HG03457 (cell line): ENCODE measurements around the gene HECW1.
"Not testable (repeated sequence)": the region's sequence is repeated elsewhere in the genome, so short reads cannot be mapped to it uniquely, and the experiment has no call there.

Experiments
- ATAC-seq: cut with Tn5 transposase; IDR thresholded peaks from one replicate; pipeline ENCODE4 v1.9.1; 2021; ENCODE audit warnings: moderate number of reproducible peaks; ENCODE audit not compliant: unreplicated experiment

The HECW1 gene

DNA sequence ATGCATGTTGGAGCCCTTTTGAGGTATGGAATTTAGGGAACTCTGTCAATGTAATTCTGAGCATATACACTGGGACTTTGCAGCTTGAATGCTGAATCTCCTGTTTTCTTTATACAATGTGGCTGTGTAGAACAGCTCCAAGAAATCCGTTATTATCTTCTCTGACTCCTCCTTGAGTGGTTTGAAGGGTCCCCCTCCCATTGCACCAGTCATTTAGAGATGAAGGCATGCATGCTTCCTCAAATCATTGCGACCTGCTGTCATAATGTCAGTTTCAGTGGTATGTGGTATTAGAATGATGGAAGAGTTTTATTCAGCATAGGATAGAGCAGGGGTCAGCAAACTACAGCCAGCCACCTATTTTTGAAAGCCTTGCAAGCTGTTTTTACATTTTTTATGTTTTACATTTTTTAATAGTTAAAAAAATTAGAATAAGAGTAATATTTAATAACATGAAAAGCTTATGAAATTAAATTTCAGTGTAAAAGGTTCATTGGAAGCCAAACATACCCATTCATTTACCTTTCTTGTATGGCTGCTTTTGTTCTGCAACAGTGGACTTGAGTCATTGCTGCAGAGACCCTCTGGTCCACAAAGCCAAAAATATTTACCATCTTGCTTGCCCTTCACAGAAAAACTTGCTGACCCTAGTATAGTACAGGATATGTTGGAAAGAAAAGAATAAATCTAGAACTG, 478.6 kb downstream of the HECW1 start:
- peak; percentile 60 for ATAC-seq

DNA sequence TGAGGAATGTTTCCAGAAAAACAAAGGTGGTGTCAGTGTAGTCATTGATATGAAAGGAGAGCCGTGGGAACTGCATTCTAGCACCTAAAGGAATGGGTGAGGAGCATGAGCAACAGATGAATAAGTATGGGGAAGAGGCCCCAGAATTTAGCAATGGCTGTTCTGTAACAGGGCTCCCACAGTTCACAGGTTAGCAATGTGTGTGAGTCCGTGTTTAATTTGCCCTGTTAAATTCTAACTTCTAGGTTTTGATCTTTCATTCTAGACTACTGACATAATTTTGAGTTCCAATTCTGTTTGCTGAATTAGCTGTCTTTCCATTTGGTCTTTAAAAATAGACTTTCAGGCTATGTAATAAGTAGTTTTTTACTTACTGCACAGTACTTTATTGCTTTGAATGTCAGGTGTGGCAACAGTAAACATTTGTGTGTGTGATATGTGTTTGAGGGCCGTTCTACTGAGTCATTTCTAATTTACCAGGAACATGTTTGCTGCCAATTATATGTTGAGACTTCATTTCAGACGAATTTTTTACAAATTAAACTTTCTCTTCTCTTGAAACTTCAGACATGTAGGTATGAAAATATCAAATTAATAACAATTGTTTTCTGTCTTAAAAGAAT, 479.2 kb downstream of the HECW1 start:
- ATAC-seq, result no peak

DNA sequence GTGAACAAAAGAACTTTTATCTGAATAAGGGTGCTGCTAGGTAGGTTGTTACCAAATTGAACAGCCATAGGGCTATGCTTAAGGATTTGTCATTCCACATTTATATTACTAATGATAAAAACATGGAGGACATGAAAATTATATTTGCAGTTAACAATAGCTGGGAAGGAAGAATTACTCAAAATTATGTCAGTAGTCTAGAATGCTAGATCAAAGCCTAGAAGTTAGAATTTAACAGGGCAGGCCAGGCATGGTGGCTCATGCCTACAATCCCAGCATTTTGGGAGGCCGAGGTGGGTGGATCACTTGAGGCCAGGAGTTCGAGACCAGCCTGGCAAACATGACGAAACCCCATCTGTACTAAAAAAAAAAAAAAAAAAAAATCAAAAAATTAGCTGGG, 479.9 kb downstream of the HECW1 start:
- no peak for ATAC-seq

DNA sequence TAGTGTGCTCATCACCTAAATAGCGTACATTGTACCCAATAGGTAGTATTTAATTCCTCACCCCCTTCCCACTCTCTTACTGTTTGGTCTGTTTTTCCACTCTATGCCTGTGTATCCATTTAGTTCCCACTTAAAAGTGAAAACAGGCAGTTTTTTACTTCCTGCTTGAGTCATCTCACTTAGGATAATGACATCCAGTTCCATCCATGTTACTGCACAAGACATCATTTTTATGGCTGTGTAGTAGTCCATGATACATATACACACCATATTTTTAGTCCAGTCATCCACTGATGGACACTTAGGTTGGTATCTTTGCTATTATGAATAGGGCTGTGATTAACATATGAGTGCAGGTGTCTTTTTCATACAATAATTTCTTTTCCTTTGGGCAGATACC, 480.6 kb downstream of the HECW1 start:
- ATAC-seq, result no peak

DNA sequence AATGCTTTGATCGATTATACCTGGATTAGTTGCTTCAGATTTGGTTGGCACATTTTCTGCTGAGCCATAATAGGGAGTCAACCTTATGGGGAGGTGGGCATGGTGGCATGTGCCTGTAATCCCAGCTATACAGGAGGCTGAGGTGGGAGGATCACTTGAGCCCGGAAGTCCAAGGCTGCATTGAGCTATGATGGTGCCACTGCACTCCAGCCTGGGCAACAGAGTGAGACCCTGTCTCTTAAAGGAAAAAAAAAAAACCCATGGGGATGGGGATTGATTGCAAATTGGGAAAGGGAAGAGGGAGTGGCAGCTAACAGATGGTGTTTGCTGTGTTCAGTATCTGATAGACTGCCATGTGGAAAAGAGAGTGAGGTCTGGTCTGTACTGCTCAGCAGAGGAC, 481.6 kb downstream of the HECW1 start:
- ATAC-seq, result no peak

DNA sequence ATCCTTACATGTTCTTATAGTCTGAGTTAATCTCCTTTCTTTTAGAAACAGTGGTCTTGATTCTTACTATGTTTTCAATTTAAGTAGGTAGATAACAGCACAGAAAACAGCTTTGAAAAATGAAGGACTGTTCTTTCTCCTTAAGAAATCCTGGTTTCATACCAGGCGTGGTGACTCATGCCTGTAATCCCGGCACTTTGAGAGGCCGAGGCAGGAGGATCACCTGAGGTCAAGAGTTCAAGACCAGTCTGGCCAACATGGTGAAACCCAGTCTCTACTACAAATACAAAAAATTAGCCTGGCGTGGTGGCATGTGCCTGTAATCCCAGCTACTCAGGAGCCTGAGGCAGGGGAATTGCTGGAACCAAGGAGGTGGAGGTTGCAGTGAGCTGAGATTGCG, 484.0 kb downstream of the HECW1 start:
- not testable (repeated sequence) for ATAC-seq

DNA sequence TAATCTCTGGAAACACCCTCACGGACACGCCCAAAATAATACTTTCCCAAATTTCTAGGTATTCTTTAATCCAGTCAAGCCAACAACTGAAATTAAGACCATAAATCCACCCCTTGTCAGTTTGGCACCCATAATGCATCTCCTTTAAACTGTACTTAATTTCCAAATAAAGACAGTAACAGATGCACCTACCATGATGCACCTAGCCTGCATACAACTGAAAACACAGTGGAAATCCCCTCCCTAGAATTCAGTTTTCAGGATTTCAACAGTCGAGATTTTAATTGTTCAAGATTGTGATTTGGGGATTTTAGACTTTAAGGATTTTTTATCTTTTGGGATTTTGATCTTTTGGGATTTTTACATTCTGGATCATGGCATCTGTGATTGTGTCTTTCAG, 487.6 kb downstream of the HECW1 start:
- ATAC-seq, result no peak

DNA sequence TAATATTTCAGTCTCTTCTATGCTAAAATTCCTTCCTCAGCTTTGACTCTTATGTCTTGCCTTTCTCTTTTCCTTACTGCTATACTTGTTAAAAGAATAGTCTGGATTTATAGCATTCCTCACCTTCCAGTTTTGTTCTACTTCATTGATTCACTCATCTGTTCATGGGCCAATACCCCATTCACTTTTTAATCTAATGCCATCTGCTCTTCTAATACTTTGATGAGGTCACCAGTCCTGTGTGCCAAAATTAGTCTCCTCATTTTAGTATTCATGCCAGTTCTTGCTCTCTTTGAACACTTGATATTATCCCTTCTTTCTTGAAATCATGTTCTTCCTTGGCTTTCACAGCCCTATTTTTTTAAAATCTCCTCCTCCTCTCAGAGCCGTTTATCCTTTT, 489.8 kb downstream of the HECW1 start:
- ATAC-seq, result no peak

DNA sequence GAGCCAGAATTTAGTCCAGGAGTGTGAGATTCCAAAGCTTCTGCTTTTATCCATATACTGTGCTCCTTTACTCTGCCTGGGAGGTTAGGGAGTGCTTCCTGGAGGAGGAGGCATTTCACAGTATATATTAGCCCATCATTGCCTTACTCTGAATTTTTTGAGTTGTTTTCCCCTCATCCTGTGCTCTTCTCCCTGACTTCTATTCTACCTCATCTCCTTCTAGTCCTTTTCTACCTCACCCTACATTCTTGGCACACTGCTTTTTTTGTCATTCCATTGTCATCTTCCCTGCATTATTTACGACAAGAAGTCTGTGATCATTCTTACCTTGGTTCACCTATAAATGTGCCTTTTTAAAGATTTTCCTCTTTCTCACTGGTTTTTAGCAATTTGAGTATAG, 491.8 kb downstream of the HECW1 start:
- no peak for ATAC-seq

DNA sequence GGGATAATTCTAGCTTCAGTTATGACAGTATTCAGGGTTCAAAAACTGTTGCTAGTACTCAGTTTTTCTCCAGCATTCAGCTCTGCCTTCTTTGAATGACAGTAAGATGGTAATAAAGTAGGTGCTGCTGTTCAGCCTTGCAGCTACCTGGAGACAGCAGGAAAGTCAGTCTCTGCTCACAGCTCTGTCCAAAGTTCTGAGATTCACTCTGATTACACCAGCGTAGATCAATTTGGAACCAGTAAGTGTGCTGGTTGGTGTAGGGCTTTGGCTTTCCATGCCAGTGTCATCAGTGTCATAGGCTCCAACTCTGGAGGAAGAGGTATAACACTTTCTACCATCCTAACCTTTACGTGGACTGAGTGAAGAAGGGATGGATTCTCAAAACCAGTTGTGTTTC, 496.6 kb downstream of the HECW1 start:
- no peak for ATAC-seq

DNA sequence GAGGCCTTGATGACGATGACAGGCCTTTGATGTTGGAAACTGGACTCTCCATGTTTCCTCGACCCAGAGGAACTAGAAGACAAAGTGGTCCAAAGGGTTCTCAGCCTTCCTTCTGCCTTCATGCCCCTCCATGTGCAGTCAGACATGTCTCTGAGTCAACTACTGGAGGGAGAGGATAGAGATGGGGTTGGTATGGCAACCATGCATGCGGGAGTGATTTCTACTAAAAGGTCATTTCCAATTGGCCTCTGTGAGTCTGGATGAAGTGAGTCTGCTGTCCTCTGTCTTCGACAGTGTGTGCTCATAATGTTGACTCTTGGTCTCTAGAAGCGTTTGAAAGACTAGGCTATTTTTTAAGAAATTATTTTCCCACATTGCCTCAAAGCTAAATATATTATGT, 499.7 kb downstream of the HECW1 start:
- ATAC-seq, result no peak

DNA sequence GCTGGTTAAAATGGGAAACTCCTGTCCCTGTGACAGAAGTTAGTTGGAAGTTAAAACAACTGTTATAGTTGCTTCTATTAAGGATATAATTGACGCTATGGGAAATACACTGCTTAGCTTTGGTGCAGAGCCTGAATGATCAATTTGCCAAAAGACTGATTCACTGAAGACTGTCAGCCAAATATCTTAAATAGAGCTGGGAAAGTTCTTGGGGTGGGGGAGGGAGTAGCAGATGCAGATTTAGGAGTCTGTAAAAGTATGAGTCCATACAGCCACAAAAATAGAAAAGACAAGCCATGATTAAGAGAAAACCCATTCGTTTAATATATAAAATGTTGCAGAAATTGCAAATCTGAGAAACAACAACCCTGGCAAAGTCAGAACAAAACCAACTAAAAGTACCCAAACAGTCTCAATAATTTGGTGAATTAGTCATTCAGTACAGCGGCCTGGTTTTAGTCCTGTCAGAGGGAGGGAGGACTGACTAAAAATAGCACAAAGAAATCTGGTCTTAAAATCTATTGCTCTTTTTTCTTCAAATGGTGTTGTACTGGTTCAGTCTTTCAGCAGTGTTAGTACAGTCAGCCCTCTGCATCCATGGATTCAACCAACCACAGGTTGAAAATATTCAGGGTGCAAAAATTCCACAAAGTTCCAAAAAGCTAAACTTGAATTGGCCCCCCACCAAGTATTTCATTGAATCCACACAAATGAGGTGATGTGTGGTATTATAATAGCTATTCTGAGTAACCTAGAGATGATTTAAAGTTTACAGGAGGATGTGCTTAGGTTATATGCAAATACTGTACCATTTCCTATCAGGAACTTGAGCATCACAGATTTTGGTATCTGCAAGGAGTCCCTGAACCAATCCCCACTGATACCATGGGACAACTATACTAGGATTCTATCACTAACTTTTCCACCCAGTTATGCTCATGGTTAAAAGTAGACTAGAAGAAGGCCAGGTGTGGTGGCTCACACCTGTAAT, 500.4 kb downstream of the HECW1 start:
- peak; percentile 65 for ATAC-seq
